HepG2 (cell line): ENCODE data around the gene APLP1. TPM values are rescaled to one million over a fixed set of nuclear protein-coding genes. Genes with fewer than 3 reads are reported as not detected.
A peak's percentile ranks its signal among the peaks of the same experiment; 100 is the strongest.

Experiments
- ATAC-seq: fragments of 200-7000 bp; cut with Tn5 transposase; 3 replicates; pipeline ENCODE4 v1.9.1; 2020; ENCODE audit warnings: mild to moderate bottlenecking, moderate library complexity
- BruUV-seq: library from RNA; stranded (reverse); fragments of 400-500 nt; replicated peaks from 2 replicates; lab custom pipeline; 2021; lab: Mats Ljungman, UMichigan
- CTCF ChIA-PET: fragments of 300-600 bp; formaldehyde crosslinking; extraction: SDS; loops from one replicate; lab custom pipeline; 2021; ENCODE audit warnings: low total read pairs, inconsistent platforms, low intra/inter-chr PET ratio; lab: Yijun Ruan, JAX
- POLR2A ChIA-PET: fragments of 350-600 bp; sonication (Branson Sonifier 250); formaldehyde crosslinking; loops from one replicate; lab custom pipeline; 2020; ENCODE audit warnings: antibody characterized with exemption, inconsistent platforms; lab: Yijun Ruan, JAX
- DNase-seq: peaks from one replicate; pipeline ENCODE4 v3.0.0-alpha.2; 2015; ENCODE audit warnings: low spot score
- FAIRE-seq: peaks from 3 replicates; lab custom pipeline; 2011; peaks lifted over from hg19 to GRCh38; lab: Jason Lieb, UNC
- H2AFZ ChIP-seq: one replicate; pipeline ENCODE4 v1.6.1; 2011; ENCODE audit warnings: low read length, inconsistent platforms
- H3K27ac ChIP-seq: fragments of 300-600 bp; 3 replicates; pipeline ENCODE4 v1.8.0; 2011; ENCODE audit warnings: mixed run types, mild to moderate bottlenecking, mixed read lengths, low read length, inconsistent platforms; ENCODE audit not compliant: insufficient read depth; ENCODE audit errors: extremely low read length
- H3K27me3 ChIP-seq, 2 experiments: fragments of 200-600 bp in 1 of 2; 2 replicates in 1 of 2; 3 replicates in 1 of 2; pipeline versions ENCODE4 v1.6.0 to v1.8.0; 2011; ENCODE audit warnings: low read length in 2 of 2, mild to moderate bottlenecking in 2 of 2, moderate library complexity in 2 of 2, inconsistent platforms in 1 of 2; ENCODE audit not compliant: insufficient read depth in 2 of 2, control insufficient read depth in 1 of 2
- H3K36me3 ChIP-seq, 2 experiments: fragments of 200-600 bp in 1 of 2; replicated peaks in 1 of 2; 2 replicates in 1 of 2; 3 replicates in 1 of 2; pipeline versions ENCODE4 v1.5.1 to v1.8.0; 2011; ENCODE audit warnings: low read length in 2 of 2, inconsistent platforms in 1 of 2; ENCODE audit not compliant: insufficient read depth in 2 of 2, control insufficient read depth in 1 of 2
- H3K4me1 ChIP-seq: 2 replicates; pipeline ENCODE4 v1.5.1; 2012; ENCODE audit warnings: low read length, inconsistent platforms; ENCODE audit not compliant: insufficient read depth
- H3K4me2 ChIP-seq: 2 replicates; pipeline ENCODE4 v1.6.0; 2011; ENCODE audit warnings: low read depth, low read length, inconsistent platforms
- H3K4me3 ChIP-seq, 3 experiments: fragments of 200-600 bp in 1 of 3; sonication (generic), shearing (Covaris generic) in 1 of 3; replicated peaks in 1 of 3; 2 replicates each; pipeline ENCODE4 v1.5.1; 2011 to 2016; ENCODE audit warnings: low read length in 3 of 3, inconsistent platforms in 2 of 3, low read depth in 2 of 3, mild to moderate bottlenecking in 2 of 3, control low read depth in 1 of 3, mixed read lengths in 1 of 3; ENCODE audit not compliant: insufficient read depth in 1 of 3
- H3K79me2 ChIP-seq: one replicate; pipeline ENCODE4 v1.6.1; 2011; ENCODE audit warnings: low read length, inconsistent platforms; ENCODE audit not compliant: insufficient read depth
- H3K9ac ChIP-seq: 2 replicates; pipeline ENCODE4 v1.6.0; 2011; ENCODE audit warnings: mild to moderate bottlenecking, low read depth, low read length, inconsistent platforms; ENCODE audit not compliant: insufficient read depth
- H3K9me3 ChIP-seq: 2 replicates; pipeline ENCODE4 v1.5.1; 2012; ENCODE audit warnings: mild to moderate bottlenecking, low read length
- H4K20me1 ChIP-seq: 2 replicates; pipeline ENCODE4 v1.6.0; 2011; ENCODE audit warnings: inconsistent platforms, mild to moderate bottlenecking, low read length, moderate library complexity; ENCODE audit not compliant: insufficient read depth
- ARNTL ChIP-seq: sonication (generic); formaldehyde crosslinking; IDR thresholded peaks from 2 replicates; pipeline ENCODE4 v1.4.0; 2020; ENCODE audit warnings: mild to moderate bottlenecking, missing genetic modification reagents
- ATF5 ChIP-seq: sonication (generic); formaldehyde crosslinking; IDR thresholded peaks from 2 replicates; pipeline ENCODE4 v1.4.0; 2020; ENCODE audit warnings: mild to moderate bottlenecking, low read depth, missing genetic modification reagents
- NR0B2 ChIP-seq: sonication (generic); formaldehyde crosslinking; IDR thresholded peaks from 2 replicates; pipeline ENCODE4 v1.4.0; 2020; ENCODE audit warnings: mild to moderate bottlenecking, missing genetic modification reagents
- RBAK ChIP-seq: sonication (generic); formaldehyde crosslinking; IDR thresholded peaks from 2 replicates; pipeline ENCODE4 v1.5.1; 2020; ENCODE audit warnings: mild to moderate bottlenecking, missing genetic modification reagents
- SUZ12 ChIP-seq: fragments of 150-350 bp; IDR thresholded peaks from 2 replicates; pipeline ENCODE4 v1.6.1; 2014; ENCODE audit warnings: low read depth, low read length
- ZFY ChIP-seq: sonication (generic); formaldehyde crosslinking; IDR thresholded peaks from 2 replicates; pipeline ENCODE4 v1.4.0; 2020; ENCODE audit warnings: missing genetic modification reagents
- ZNF331 ChIP-seq: sonication (generic); formaldehyde crosslinking; IDR thresholded peaks from 2 replicates; pipeline ENCODE4 v1.4.0; 2020; ENCODE audit warnings: missing genetic modification reagents
- ZNF510 ChIP-seq: sonication (generic); formaldehyde crosslinking; IDR thresholded peaks from 2 replicates; pipeline ENCODE4 v1.4.0; 2020; ENCODE audit warnings: low read depth, mild to moderate bottlenecking, missing genetic modification reagents
- WGBS: methylation state at CpG from one replicate; pipeline ENCODE4 v1.1.6; 2017; ENCODE audit warnings: low lambda C conversion rate; 5-methylcytosine and 5-hydroxymethylcytosine counted together
- in situ Hi-C: cut with HindIII; loops from 2 replicates; pipeline ENCODE4 v1.10.0; 2017; ENCODE audit warnings: low pct_unique_long_range_greater_than_20kb; ENCODE audit not compliant: extremely low pct_ligation_motif_present
- intact Hi-C: fragments of 100-400 bp; cut with micrococcal nuclease; formaldehyde crosslinking; loops from one replicate; pipeline ENCODE4 v1.10.0; 2022; ENCODE audit not compliant: unreplicated experiment
- polyA plus RNA-seq, 8 experiments: library from polyadenylated mRNA; depleted of rRNA in 3 of 8; stranded (reverse) in 7 of 8; unstranded in 1 of 8; fragments of >200 nt; fragmentation: Illumina TruSeq in 4 of 8; extraction: Trizol in 4 of 8; gene quantifications; 2 replicates each; pipeline versions ENCODE4 v1.2.1 to v1.2.3, GENCODE V29; 2011 to 2016; ENCODE audit warnings: low read depth in 4 of 8, missing spikeins in 1 of 8, mixed read lengths in 1 of 8; ENCODE audit not compliant: insufficient read depth in 1 of 8
- small RNA-seq, 3 experiments: library from RNA; depleted of rRNA; stranded (forward); fragments of <200 nt; gene quantifications; one replicate each; pipeline ENCODE3, GENCODE V24; 2012; ENCODE audit warnings: low read depth in 2 of 3, low replicate concordance in 1 of 3; ENCODE audit not compliant: insufficient read length in 3 of 3, insufficient read depth in 2 of 3
- total RNA-seq, 5 experiments: library from RNA; depleted of rRNA; stranded (reverse); fragments of >200 nt; fragmentation: Illumina TruSeq; extraction: Trizol; gene quantifications; 2 replicates each; pipeline ENCODE4 v1.2.3, GENCODE V29; 2016; ENCODE audit warnings: low read depth in 1 of 5

The APLP1 gene
- total and polyA plus RNA-seq, 2 of the 13 experiments (the other 11 are each of a cell fraction or from before 2014, with no cell fraction given): 2.0 to 2.9 TPM

DNA sequence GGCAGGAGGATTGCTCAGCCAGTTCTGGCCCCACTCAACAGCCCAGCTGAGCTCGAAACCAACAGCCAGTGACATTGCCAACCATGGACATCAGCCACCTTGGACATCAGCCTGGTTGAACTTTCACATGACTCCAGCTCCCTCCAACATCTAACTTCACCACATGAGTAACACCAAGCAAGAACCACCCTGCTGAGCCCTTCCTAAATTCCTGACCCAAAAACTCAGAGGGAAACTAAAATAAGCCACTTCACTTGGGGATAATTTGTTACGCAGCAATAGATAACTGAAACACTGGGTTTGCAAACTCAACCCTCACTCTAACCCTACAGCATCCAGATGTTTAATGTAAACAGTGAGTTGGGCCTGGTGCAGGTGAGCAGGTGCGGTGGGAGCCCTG, 57.1 kb downstream of the APLP1 start:
- 43% methylated on average over 3 of the region's 3 CpGs for WGBS
- TF ChIP-seq RBAK (peak; percentile 32; the same call in 1 of the 2 replicates), ARNTL (no peak), ZNF331 (CRISPR knock-in tag) (peak; percentile 94)
- H3K9me3 ChIP-seq: no peaks in the 10 kb centered on the region
- FAIRE-seq (no peak), DNase-seq (no peak), ATAC-seq (no peak)
- no peak overlapping the region for H3K4me3 ChIP-seq
- H2AFZ ChIP-seq: no peak overlapping the region
- no peaks in the 10 kb centered on the region; a peak in 2 of 5 replicates for H3K27me3 ChIP-seq
- intact Hi-C loops: no loop called here
- H3K27ac ChIP-seq: no peak overlapping the region
- H3K4me1 ChIP-seq: no peaks in the 10 kb centered on the region
- no peak overlapping the region for H3K9ac ChIP-seq
- ChIA-PET CTCF (no interaction called here), POLR2A (no interaction called here)
- BruUV-seq: no TSS peak
- H3K79me2 ChIP-seq: no peaks in the 10 kb centered on the region
- no peak overlapping the region for H3K4me2 ChIP-seq
- in situ Hi-C loops: no loop called here
- H4K20me1 ChIP-seq: no peaks in the 10 kb centered on the region
- H3K36me3 ChIP-seq: no peaks in the 10 kb centered on the region

DNA sequence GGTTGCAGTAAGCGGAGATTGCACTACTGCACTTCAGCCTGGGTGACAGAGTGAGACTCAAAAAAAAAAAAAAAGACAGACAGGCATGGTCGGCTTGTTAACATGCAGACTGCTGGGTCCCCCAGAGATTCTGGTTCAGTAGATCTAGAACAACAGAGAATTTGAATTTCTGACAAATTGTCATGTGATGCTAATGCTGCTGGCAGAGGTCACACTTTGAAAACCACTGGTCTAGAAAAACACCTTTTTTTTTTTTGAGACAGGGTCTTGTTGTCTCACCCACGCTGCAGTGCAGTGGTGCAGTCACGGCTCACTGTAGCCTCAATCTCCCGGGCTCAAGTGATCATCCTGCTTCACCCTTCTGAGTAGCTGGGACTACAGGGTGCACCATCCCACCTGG, 60.1 kb downstream of the APLP1 start:
- Histone ChIP-seq H4K20me1 (no peaks in the 10 kb centered on the region), H3K4me3 (no peak overlapping the region), H3K4me1 (peaks cover 7% of the 10 kb centered on the region; the same call in 1 of the 2 replicates), H3K9ac (no peak overlapping the region), H3K9me3 (no peaks in the 10 kb centered on the region), H3K27me3 (no peaks in the 10 kb centered on the region; a peak in 2 of 5 replicates), H3K4me2 (no peak overlapping the region), H3K27ac (no peak overlapping the region), H2AFZ (no peak overlapping the region)
- FAIRE-seq: no peak
- 20% methylated on average over 5 of the region's 5 CpGs for WGBS
- ATAC-seq: no peak
- intact Hi-C loops (no loop called here), in situ Hi-C loops (no loop called here)
- DNase-seq: no peak
- no peak for TF ChIP-seq SUZ12
- no peak for TF ChIP-seq ZNF510
- no peak for TF ChIP-seq ATF5 (CRISPR knock-in tag)
- no peak for TF ChIP-seq ZFY (CRISPR knock-in tag)
- no peak for TF ChIP-seq NR0B2
- TF ChIP-seq, all 625 proteins: peak for 0
- ChIA-PET CTCF (no interaction called here), POLR2A (no interaction called here)
- Histone ChIP-seq H3K79me2 (no peaks in the 10 kb centered on the region), H3K36me3 (no peaks in the 10 kb centered on the region)
- BruUV-seq: no TSS peak

Small RNA genes within 50 kb of the gene (small RNA-seq; reads per million reads assigned to genes)
- gene RN7SL402P: 0 reads per million in 3 experiments

Other genes starting within 250 kb of the APLP1 start
- gene RBM42, start 239.5 kb upstream of the APLP1 start, total RNA-seq (2016; rRNA removed; fragmentation: Illumina TruSeq; extraction: Trizol): 49.7 and 55.3 TPM in 2 replicates
- gene RBM42, start 239.5 kb upstream of the APLP1 start, polyA plus RNA-seq (2011; rRNA removed): 27.2 and 30.6 TPM in 2 replicates
- 0.20 and 0.46 TPM in 2 replicates for gene ETV2, start 226.8 kb upstream of the APLP1 start, total RNA-seq (2016; rRNA removed; fragmentation: Illumina TruSeq; extraction: Trizol)
- 0.07 and 0.18 TPM in 2 replicates for gene ETV2, start 226.8 kb upstream of the APLP1 start, polyA plus RNA-seq (2011; rRNA removed)
- gene COX6B1, start 220.3 kb upstream of the APLP1 start, total RNA-seq (2016; rRNA removed; fragmentation: Illumina TruSeq; extraction: Trizol): 487 and 598 TPM in 2 replicates
- 469 and 481 TPM in 2 replicates for gene COX6B1, start 220.3 kb upstream of the APLP1 start, polyA plus RNA-seq (2011; rRNA removed)
- not detected in 2 replicates for gene UPK1A, start 202.1 kb upstream of the APLP1 start, total RNA-seq (2016; rRNA removed; fragmentation: Illumina TruSeq; extraction: Trizol)
- 2.5 and 2.9 TPM in 2 replicates for gene UPK1A, start 202.1 kb upstream of the APLP1 start, polyA plus RNA-seq (2011; rRNA removed)
- not detected in 2 replicates for gene ZBTB32, start 164.0 kb upstream of the APLP1 start, total RNA-seq (2016; rRNA removed; fragmentation: Illumina TruSeq; extraction: Trizol)
- gene ZBTB32, start 164.0 kb upstream of the APLP1 start, polyA plus RNA-seq (2011; rRNA removed): not detected in 2 replicates
- 6.2 TPM in 2 replicates for gene KMT2B, start 150.6 kb upstream of the APLP1 start, total RNA-seq (2016; rRNA removed; fragmentation: Illumina TruSeq; extraction: Trizol)
- gene KMT2B, start 150.6 kb upstream of the APLP1 start, polyA plus RNA-seq (2011; rRNA removed): 16.9 and 19.2 TPM in 2 replicates
- gene IGFLR1, start 126.1 kb upstream of the APLP1 start, total RNA-seq (2016; rRNA removed; fragmentation: Illumina TruSeq; extraction: Trizol): 3.4 and 5.4 TPM in 2 replicates
- 7.4 and 8.9 TPM in 2 replicates for gene IGFLR1, start 126.1 kb upstream of the APLP1 start, polyA plus RNA-seq (2011; rRNA removed)
- gene U2AF1L4, start 123.2 kb upstream of the APLP1 start, total RNA-seq (2016; rRNA removed; fragmentation: Illumina TruSeq; extraction: Trizol): 4.7 and 7.9 TPM in 2 replicates
- 14.2 and 15.4 TPM in 2 replicates for gene U2AF1L4, start 123.2 kb upstream of the APLP1 start, polyA plus RNA-seq (2011; rRNA removed)
- gene PSENEN, start 122.9 kb upstream of the APLP1 start, total RNA-seq (2016; rRNA removed; fragmentation: Illumina TruSeq; extraction: Trizol): 20.0 and 34.2 TPM in 2 replicates
- 16.9 and 22.6 TPM in 2 replicates for gene PSENEN, start 122.9 kb upstream of the APLP1 start, polyA plus RNA-seq (2011; rRNA removed)
- 3.5 and 6.3 TPM in 2 replicates for gene LIN37, start 120.0 kb upstream of the APLP1 start, total RNA-seq (2016; rRNA removed; fragmentation: Illumina TruSeq; extraction: Trizol)
- gene LIN37, start 120.0 kb upstream of the APLP1 start, polyA plus RNA-seq (2011; rRNA removed): 8.7 and 8.9 TPM in 2 replicates
- gene HSPB6, start 111.5 kb upstream of the APLP1 start, total RNA-seq (2016; rRNA removed; fragmentation: Illumina TruSeq; extraction: Trizol): not detected in 2 replicates
- gene HSPB6, start 111.5 kb upstream of the APLP1 start, polyA plus RNA-seq (2011; rRNA removed): 0.08 and 0.18 TPM in 2 replicates
- gene PROSER3, start 110.4 kb upstream of the APLP1 start, total RNA-seq (2016; rRNA removed; fragmentation: Illumina TruSeq; extraction: Trizol): 4.5 and 5.7 TPM in 2 replicates
- gene PROSER3, start 110.4 kb upstream of the APLP1 start, polyA plus RNA-seq (2011; rRNA removed): 5.1 and 6.2 TPM in 2 replicates
- gene ARHGAP33, start 93.0 kb upstream of the APLP1 start, total RNA-seq (2016; rRNA removed; fragmentation: Illumina TruSeq; extraction: Trizol): 0.83 and 1.3 TPM in 2 replicates
- gene ARHGAP33, start 93.0 kb upstream of the APLP1 start, polyA plus RNA-seq (2011; rRNA removed): 2.7 and 4.1 TPM in 2 replicates
- 42.0 and 86.7 TPM in 2 replicates for gene PRODH2, start 55.7 kb upstream of the APLP1 start, total RNA-seq (2016; rRNA removed; fragmentation: Illumina TruSeq; extraction: Trizol)
- 118 and 171 TPM in 2 replicates for gene PRODH2, start 55.7 kb upstream of the APLP1 start, polyA plus RNA-seq (2011; rRNA removed)
- not detected in 2 replicates for gene NPHS1, start 16.1 kb upstream of the APLP1 start, total RNA-seq (2016; rRNA removed; fragmentation: Illumina TruSeq; extraction: Trizol)
- gene NPHS1, start 16.1 kb upstream of the APLP1 start, polyA plus RNA-seq (2011; rRNA removed): 0.01 TPM in 1 of 2 replicates, not detected in the other
- gene KIRREL2, start 11.7 kb upstream of the APLP1 start, total RNA-seq (2016; rRNA removed; fragmentation: Illumina TruSeq; extraction: Trizol): 2.2 and 2.4 TPM in 2 replicates
- 0.17 and 0.18 TPM in 2 replicates for gene KIRREL2, start 11.7 kb upstream of the APLP1 start, polyA plus RNA-seq (2011; rRNA removed)
- gene NFKBID, start 32.0 kb downstream of the APLP1 start, total RNA-seq (2016; rRNA removed; fragmentation: Illumina TruSeq; extraction: Trizol): 0.38 and 2.1 TPM in 2 replicates
- gene NFKBID, start 32.0 kb downstream of the APLP1 start, polyA plus RNA-seq (2011; rRNA removed): 1.6 and 2.3 TPM in 2 replicates
- gene HCST, start 34.0 kb downstream of the APLP1 start, total RNA-seq (2016; rRNA removed; fragmentation: Illumina TruSeq; extraction: Trizol): 0.24 TPM in 1 of 2 replicates, not detected in the other
- gene HCST, start 34.0 kb downstream of the APLP1 start, polyA plus RNA-seq (2011; rRNA removed): 1.2 and 2.3 TPM in 2 replicates
- not detected in 2 replicates for gene TYROBP, start 39.7 kb downstream of the APLP1 start, total RNA-seq (2016; rRNA removed; fragmentation: Illumina TruSeq; extraction: Trizol)
- 0.20 TPM in 1 of 2 replicates, not detected in the other for gene TYROBP, start 39.7 kb downstream of the APLP1 start, polyA plus RNA-seq (2011; rRNA removed)
- 1.1 and 1.6 TPM in 2 replicates for gene LRFN3, start 67.8 kb downstream of the APLP1 start, total RNA-seq (2016; rRNA removed; fragmentation: Illumina TruSeq; extraction: Trizol)
- 0.74 and 0.91 TPM in 2 replicates for gene LRFN3, start 67.8 kb downstream of the APLP1 start, polyA plus RNA-seq (2011; rRNA removed)
- gene SDHAF1, start 126.6 kb downstream of the APLP1 start, total RNA-seq (2016; rRNA removed; fragmentation: Illumina TruSeq; extraction: Trizol): 21.0 and 22.8 TPM in 2 replicates
- gene SDHAF1, start 126.6 kb downstream of the APLP1 start, polyA plus RNA-seq (2011; rRNA removed): 17.8 and 18.7 TPM in 2 replicates
- gene SYNE4, start 140.2 kb downstream of the APLP1 start, total RNA-seq (2016; rRNA removed; fragmentation: Illumina TruSeq; extraction: Trizol): 20.7 and 23.0 TPM in 2 replicates
- gene SYNE4, start 140.2 kb downstream of the APLP1 start, polyA plus RNA-seq (2011; rRNA removed): 13.7 and 19.9 TPM in 2 replicates
- gene ALKBH6, start 145.6 kb downstream of the APLP1 start, total RNA-seq (2016; rRNA removed; fragmentation: Illumina TruSeq; extraction: Trizol): 6.9 and 13.7 TPM in 2 replicates
- gene ALKBH6, start 145.6 kb downstream of the APLP1 start, polyA plus RNA-seq (2011; rRNA removed): 18.1 and 20.9 TPM in 2 replicates
- 0.15 TPM in 1 of 2 replicates, not detected in the other for gene CLIP3, start 164.3 kb downstream of the APLP1 start, total RNA-seq (2016; rRNA removed; fragmentation: Illumina TruSeq; extraction: Trizol)
- gene CLIP3, start 164.3 kb downstream of the APLP1 start, polyA plus RNA-seq (2011; rRNA removed): 1.1 and 1.2 TPM in 2 replicates
- gene THAP8, start 185.7 kb downstream of the APLP1 start, total RNA-seq (2016; rRNA removed; fragmentation: Illumina TruSeq; extraction: Trizol): 1.4 and 1.7 TPM in 2 replicates
- 3.7 and 4.0 TPM in 2 replicates for gene THAP8, start 185.7 kb downstream of the APLP1 start, polyA plus RNA-seq (2011; rRNA removed)
- 8.8 and 12.5 TPM in 2 replicates for gene WDR62, start 186.3 kb downstream of the APLP1 start, total RNA-seq (2016; rRNA removed; fragmentation: Illumina TruSeq; extraction: Trizol)
- gene WDR62, start 186.3 kb downstream of the APLP1 start, polyA plus RNA-seq (2011; rRNA removed): 5.4 and 5.8 TPM in 2 replicates
- not detected in 2 replicates for gene OVOL3, start 242.6 kb downstream of the APLP1 start, total RNA-seq (2016; rRNA removed; fragmentation: Illumina TruSeq; extraction: Trizol)
- gene OVOL3, start 242.6 kb downstream of the APLP1 start, polyA plus RNA-seq (2011; rRNA removed): not detected in 2 replicates
- gene POLR2I, start 246.3 kb downstream of the APLP1 start, total RNA-seq (2016; rRNA removed; fragmentation: Illumina TruSeq; extraction: Trizol): 101 and 104 TPM in 2 replicates
- gene POLR2I, start 246.3 kb downstream of the APLP1 start, polyA plus RNA-seq (2011; rRNA removed): 40.5 and 41.1 TPM in 2 replicates
- gene TBCB, start 246.9 kb downstream of the APLP1 start, total RNA-seq (2016; rRNA removed; fragmentation: Illumina TruSeq; extraction: Trizol): 271 and 302 TPM in 2 replicates
- gene TBCB, start 246.9 kb downstream of the APLP1 start, polyA plus RNA-seq (2011; rRNA removed): 245 and 276 TPM in 2 replicates